Smooth muscle cell (in vitro differentiated cells): ENCODE results near the gene TXNRD1. TPM values are rescaled to one million over a fixed set of nuclear protein-coding genes. Genes with fewer than 3 reads are reported as not detected.

Source experiments
- DNase-seq: peaks from one replicate; lab custom pipeline; 2025; ENCODE audit not compliant: unreplicated experiment; lab: John Stamatoyannopoulos, UW
- H2AFZ ChIP-seq: fragments of 200-600 bp; sonication (generic); 2 replicates; pipeline ENCODE4 v1.6.0; 2016; ENCODE audit warnings: antibody characterized with exemption, low read depth, mild to moderate bottlenecking
- H3F3A ChIP-seq: fragments of 200-600 bp; sonication (generic); 2 replicates; pipeline ENCODE4 v1.6.0; 2017; ENCODE audit warnings: antibody characterized with exemption, low read depth
- H3K27ac ChIP-seq: fragments of 200-600 bp; sonication (generic); 2 replicates; pipeline ENCODE4 v1.5.1; 2016; ENCODE audit warnings: low read depth, mild to moderate bottlenecking
- H3K27me3 ChIP-seq: fragments of 200-600 bp; sonication (generic); 2 replicates; pipeline ENCODE4 v1.6.1; 2016; ENCODE audit warnings: low read depth, mild to moderate bottlenecking
- H3K36me3 ChIP-seq: fragments of 200-600 bp; sonication (generic); 2 replicates; pipeline ENCODE4 v1.5.1; 2016; ENCODE audit warnings: low read depth
- H3K4me1 ChIP-seq: fragments of 200-600 bp; sonication (generic); 2 replicates; pipeline ENCODE4 v1.5.1; 2016; ENCODE audit warnings: low read depth
- H3K4me2 ChIP-seq: fragments of 200-600 bp; sonication (generic); 2 replicates; pipeline ENCODE4 v1.6.0; 2016; ENCODE audit warnings: mild to moderate bottlenecking
- H3K4me3 ChIP-seq: fragments of 200-600 bp; sonication (generic); 2 replicates; pipeline ENCODE4 v1.5.1; 2016; ENCODE audit warnings: mild to moderate bottlenecking
- H3K79me2 ChIP-seq: fragments of 200-600 bp; sonication (generic); 2 replicates; pipeline ENCODE4 v1.6.0; 2016; ENCODE audit warnings: low read depth, mild to moderate bottlenecking
- H3K9ac ChIP-seq: fragments of 200-600 bp; sonication (generic); 2 replicates; pipeline ENCODE4 v1.6.0; 2016; ENCODE audit warnings: low read depth
- H3K9me3 ChIP-seq: fragments of 200-600 bp; sonication (generic); replicated peaks from 2 replicates; pipeline ENCODE4 v1.5.1; 2016; ENCODE audit warnings: low read depth
- H4K20me1 ChIP-seq: fragments of 200-600 bp; sonication (generic); 2 replicates; pipeline ENCODE4 v1.6.0; 2016; ENCODE audit warnings: low read depth
- WGBS: methylation state at CpG from one replicate; pipeline ENCODE4 v1.1.7; 2016; ENCODE audit warnings: low lambda C conversion rate; 5-methylcytosine and 5-hydroxymethylcytosine counted together
- polyA plus RNA-seq: library from polyadenylated mRNA; unstranded; fragments of >200 nt; fragmentation: Nextera tagmentation; extraction: Ambion mirVana; gene quantifications from 2 replicates; pipeline ENCODE4 v1.2.1, GENCODE V29; 2016
- total RNA-seq: library from RNA; depleted of rRNA; stranded (reverse); fragments of >200 nt; gene quantifications from 2 replicates; pipeline ENCODE4 v1.2.3, GENCODE V29; 2014
- TF ChIP-seq, protein P1 (sequence below): fragments of 200-600 bp; sonication (generic); IDR thresholded peaks from 2 replicates; pipeline ENCODE4 v1.5.1; 2017; ENCODE audit warnings: borderline replicate concordance, mild to moderate bottlenecking, antibody characterized with exemption; ENCODE audit not compliant: insufficient read depth, poor library complexity, severe bottlenecking

The TXNRD1 gene
- total and polyA plus RNA-seq, 2 experiments from 2014 or later, result 31.1 to 61.7 TPM

DNA sequence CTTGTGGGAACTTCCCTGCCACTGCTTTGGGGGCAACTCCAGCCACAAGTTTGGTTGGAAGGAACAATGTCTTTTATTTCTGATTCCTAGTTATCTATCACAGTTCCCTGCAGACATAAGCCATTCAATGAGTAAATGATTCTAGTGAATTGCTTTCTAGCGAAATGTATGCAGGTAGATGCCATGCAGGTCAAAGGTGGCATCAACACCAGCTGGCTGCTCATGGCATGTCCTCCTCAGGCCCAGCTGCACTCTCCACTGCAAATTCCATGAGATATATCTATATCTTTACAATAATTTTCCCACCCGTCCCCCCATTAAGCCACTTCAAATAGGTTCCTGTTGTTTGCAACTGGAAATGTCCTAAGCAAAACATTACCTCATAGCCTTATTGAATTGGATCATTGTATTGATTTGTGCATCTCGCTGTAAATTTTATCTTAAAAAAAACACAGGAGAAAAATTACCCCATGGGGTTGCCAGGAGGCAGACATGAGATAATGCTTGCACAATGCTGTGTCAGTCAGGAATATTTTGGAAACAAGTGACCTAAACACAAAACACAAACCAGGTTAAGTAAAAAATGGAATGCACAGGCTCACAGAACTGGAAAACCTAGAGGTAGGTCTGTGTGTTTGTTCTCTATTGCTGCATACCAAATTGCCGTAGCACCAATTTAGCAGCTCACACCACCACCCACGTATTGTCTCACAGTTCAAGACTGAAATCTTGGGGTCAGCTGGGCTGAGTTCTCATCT lies 32.8 kb upstream of the TXNRD1 start:
- no peak overlapping the region for H3K9ac ChIP-seq
- TF ChIP-seq, protein P1, sequence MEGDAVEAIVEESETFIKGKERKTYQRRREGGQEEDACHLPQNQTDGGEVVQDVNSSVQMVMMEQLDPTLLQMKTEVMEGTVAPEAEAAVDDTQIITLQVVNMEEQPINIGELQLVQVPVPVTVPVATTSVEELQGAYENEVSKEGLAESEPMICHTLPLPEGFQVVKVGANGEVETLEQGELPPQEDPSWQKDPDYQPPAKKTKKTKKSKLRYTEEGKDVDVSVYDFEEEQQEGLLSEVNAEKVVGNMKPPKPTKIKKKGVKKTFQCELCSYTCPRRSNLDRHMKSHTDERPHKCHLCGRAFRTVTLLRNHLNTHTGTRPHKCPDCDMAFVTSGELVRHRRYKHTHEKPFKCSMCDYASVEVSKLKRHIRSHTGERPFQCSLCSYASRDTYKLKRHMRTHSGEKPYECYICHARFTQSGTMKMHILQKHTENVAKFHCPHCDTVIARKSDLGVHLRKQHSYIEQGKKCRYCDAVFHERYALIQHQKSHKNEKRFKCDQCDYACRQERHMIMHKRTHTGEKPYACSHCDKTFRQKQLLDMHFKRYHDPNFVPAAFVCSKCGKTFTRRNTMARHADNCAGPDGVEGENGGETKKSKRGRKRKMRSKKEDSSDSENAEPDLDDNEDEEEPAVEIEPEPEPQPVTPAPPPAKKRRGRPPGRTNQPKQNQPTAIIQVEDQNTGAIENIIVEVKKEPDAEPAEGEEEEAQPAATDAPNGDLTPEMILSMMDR, result no peak
- H3K27ac ChIP-seq, result no peak overlapping the region
- no peak overlapping the region for H2AFZ ChIP-seq
- H3K4me2 ChIP-seq, result no peak overlapping the region
- H3K36me3 ChIP-seq, result no peaks in the 10 kb centered on the region
- no peaks in the 10 kb centered on the region for H3K79me2 ChIP-seq
- no peaks in the 10 kb centered on the region for H3K27me3 ChIP-seq
- H3K9me3 ChIP-seq, result no peaks in the 10 kb centered on the region
- H3F3A ChIP-seq, result no peaks in the 10 kb centered on the region
- H3K4me3 ChIP-seq, result no peak overlapping the region
- no peak for DNase-seq
- WGBS, result 87% methylated on average over 5 of the region's 5 CpGs
- H3K4me1 ChIP-seq, result no peaks in the 10 kb centered on the region
- H4K20me1 ChIP-seq, result no peaks in the 10 kb centered on the region

DNA sequence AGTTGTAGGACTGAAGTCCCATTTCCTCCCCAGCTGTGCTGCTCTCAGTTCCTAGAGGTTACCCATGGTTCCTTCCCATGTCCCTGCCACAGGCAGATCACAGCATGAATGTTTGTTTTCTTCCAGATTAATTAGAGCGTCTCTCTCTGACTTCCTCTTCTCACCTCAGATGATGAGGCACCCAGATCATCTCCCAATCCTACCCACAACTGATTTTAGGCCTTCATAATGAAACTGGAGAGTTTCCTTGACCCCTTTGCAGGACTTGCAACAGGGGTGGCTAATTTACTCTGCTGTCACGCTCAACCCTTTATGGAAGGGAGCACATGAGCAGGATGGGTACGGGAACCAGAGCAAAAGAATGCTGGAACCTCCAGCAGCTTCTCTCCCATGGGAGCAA lies 32.1 kb upstream of the TXNRD1 start:
- no peaks in the 10 kb centered on the region for H3F3A ChIP-seq
- H3K36me3 ChIP-seq, result no peaks in the 10 kb centered on the region
- no peaks in the 10 kb centered on the region for H3K9me3 ChIP-seq
- 89% methylated on average over 3 of the region's 3 CpGs for WGBS
- TF ChIP-seq, protein P1, result no peak
- H3K9ac ChIP-seq, result no peak overlapping the region
- H4K20me1 ChIP-seq, result no peaks in the 10 kb centered on the region
- no peaks in the 10 kb centered on the region for H3K4me1 ChIP-seq
- no peak overlapping the region for H3K27ac ChIP-seq
- H3K27me3 ChIP-seq, result no peaks in the 10 kb centered on the region
- no peak overlapping the region for H3K4me2 ChIP-seq
- H2AFZ ChIP-seq, result no peak overlapping the region
- H3K4me3 ChIP-seq, result no peak overlapping the region
- no peak for DNase-seq
- no peaks in the 10 kb centered on the region for H3K79me2 ChIP-seq

DNA sequence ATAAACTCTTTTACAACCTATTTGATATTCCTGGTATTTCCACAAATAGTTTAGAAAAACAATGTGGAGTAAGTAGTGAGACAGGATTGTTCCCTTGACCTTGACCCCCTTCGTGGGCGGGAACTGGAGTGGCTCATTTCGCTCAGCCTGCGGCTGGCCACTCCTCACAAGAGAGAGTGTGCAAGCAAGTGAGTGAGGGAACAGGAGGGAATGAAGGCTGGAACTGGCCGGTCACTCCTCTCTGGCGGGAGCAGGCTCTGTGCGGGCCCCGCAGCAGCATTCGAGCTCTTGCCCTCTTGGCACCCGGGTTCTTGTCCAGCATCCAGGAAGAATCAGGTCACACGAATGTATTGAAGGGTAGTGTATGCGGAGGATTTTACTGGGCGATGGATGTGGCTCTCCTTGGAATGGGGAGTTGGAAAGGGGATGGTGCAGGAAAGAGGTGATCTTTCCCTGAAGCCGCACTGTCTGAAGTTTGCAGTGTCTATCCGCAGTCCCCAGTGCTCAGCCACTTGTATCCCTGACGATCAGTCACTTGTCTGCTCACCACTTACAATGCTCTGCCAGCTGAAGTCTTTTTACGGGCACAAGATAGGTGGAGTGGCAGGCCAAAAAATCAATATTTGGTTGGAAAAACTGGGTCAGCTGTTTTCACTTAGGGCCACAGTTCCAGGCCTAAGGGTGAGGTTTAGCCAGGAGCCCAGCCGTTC lies 28.0 kb upstream of the TXNRD1 start:
- WGBS, result 95% methylated on average over 18 of the region's 18 CpGs
- Histone ChIP-seq H3K9ac (no peak overlapping the region), H3F3A (no peaks in the 10 kb centered on the region), H4K20me1 (no peaks in the 10 kb centered on the region), H3K79me2 (no peaks in the 10 kb centered on the region), H3K4me3 (no peak overlapping the region), H3K36me3 (no peaks in the 10 kb centered on the region), H2AFZ (no peak overlapping the region), H3K27ac (no peak overlapping the region), H3K27me3 (no peaks in the 10 kb centered on the region), H3K4me2 (no peak overlapping the region), H3K9me3 (no peaks in the 10 kb centered on the region), H3K4me1 (no peaks in the 10 kb centered on the region)
- no peak for DNase-seq
- TF ChIP-seq, protein P1, result no peak

DNA sequence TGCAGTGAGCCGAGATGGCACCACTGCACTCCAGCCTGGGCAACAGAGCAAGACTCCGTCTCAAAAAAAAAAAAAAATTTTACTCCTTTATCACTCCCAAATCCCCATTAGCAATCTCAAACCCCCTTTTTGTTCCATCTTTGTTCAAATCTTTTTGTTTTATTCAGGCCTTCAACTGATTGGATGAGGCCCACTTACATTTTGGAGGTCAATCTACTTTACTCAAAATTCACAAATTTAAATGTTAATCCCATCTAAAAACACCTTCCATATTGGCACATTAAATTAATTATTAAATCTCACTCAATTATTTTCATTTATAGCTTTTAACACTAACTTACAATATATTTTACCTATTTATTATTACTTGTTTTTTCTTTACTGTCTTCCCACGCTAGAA lies 27.0 kb upstream of the TXNRD1 start:
- no peak overlapping the region for H3K4me2 ChIP-seq
- no peak overlapping the region for H3K9ac ChIP-seq
- H2AFZ ChIP-seq, result no peak overlapping the region
- H3K9me3 ChIP-seq, result no peaks in the 10 kb centered on the region
- no peak overlapping the region for H3K4me3 ChIP-seq
- H3K36me3 ChIP-seq, result no peaks in the 10 kb centered on the region
- TF ChIP-seq, protein P1, result no peak
- H3F3A ChIP-seq, result no peaks in the 10 kb centered on the region
- no peak overlapping the region for H3K27ac ChIP-seq
- H3K79me2 ChIP-seq, result no peaks in the 10 kb centered on the region
- no peaks in the 10 kb centered on the region for H3K27me3 ChIP-seq
- H3K4me1 ChIP-seq, result no peaks in the 10 kb centered on the region
- WGBS, result 96% methylated on average over 3 of the region's 3 CpGs
- no peaks in the 10 kb centered on the region for H4K20me1 ChIP-seq
- no peak for DNase-seq
